ENCODE measurements around the gene NR3C2. TPM values are rescaled to one million over a fixed set of nuclear protein-coding genes. Genes with fewer than 3 reads are reported as not detected.

Gene NR3C2
- total RNA-seq: 100 to 1,000 TPM in 3 of 4 donors, 10 to 100 TPM in 1; 33.0 to 128 (median 118) TPM

- Histone ChIP-seq H3K27ac (peak within 1 kb of the TSS; percentile 95 to 98 (median 95)), H3K9me3 (no peaks in the 10 kb centered on the region), H3K4me3 (peak within 1 kb of the TSS; percentile 70 to 97 (median 91)), H3K4me1 (peaks cover 0 to 16% (median 7%) of the 10 kb centered on the region in 4 donors), H3K36me3 (no peaks in the 10 kb centered on the region), H3K27me3 (no peaks in the 10 kb centered on the region)
- DNase-seq: peak; percentile 98 to 100 (median 99)
- peak; percentile 100 for TF ChIP-seq POLR2A (IDR thresholded peaks at IDR 0.05)
- no peak for TF ChIP-seq CTCF (IDR thresholded peaks at IDR 0.05)
Measured at GRCh38 chr4:148441986-148442831, at the start of gene NR3C2. Gene NR3C2, minus strand, starts transcription at chr4:148442414.

- DNase-seq: no peak
- H3K4me1 ChIP-seq: no peaks in the 10 kb centered on the region
- TF ChIP-seq CTCF (IDR thresholded peaks at IDR 0.05) (no peak), POLR2A (IDR thresholded peaks at IDR 0.05) (no peak)
Measured at GRCh38 chr4:148487181-148487580, 45.0 kb upstream of the NR3C2 start.

GRCh38 chr4:148481636-148482035, 39.4 kb upstream of the NR3C2 start:
- no peak overlapping the region for H3K27ac ChIP-seq
- TF ChIP-seq POLR2A (IDR thresholded peaks at IDR 0.05) (no peak), CTCF (IDR thresholded peaks at IDR 0.05) (no peak)
- H3K9me3 ChIP-seq: no peaks in the 10 kb centered on the region
- no peak overlapping the region for H3K4me3 ChIP-seq
- no peaks in the 10 kb centered on the region for H3K36me3 ChIP-seq
- DNase-seq: no peak
- no peaks in the 10 kb centered on the region for H3K27me3 ChIP-seq
- no peaks in the 10 kb centered on the region for H3K4me1 ChIP-seq

More at GRCh38 chr4:148487181-148487580, 45.0 kb upstream of the NR3C2 start:
- Histone ChIP-seq H3K36me3 (no peaks in the 10 kb centered on the region), H3K9me3 (no peaks in the 10 kb centered on the region), H3K27ac (no peak overlapping the region), H3K27me3 (no peaks in the 10 kb centered on the region), H3K4me3 (no peak overlapping the region)

GRCh38 chr4:148477276-148477675, 35.1 kb upstream of the NR3C2 start:
- H3K27ac ChIP-seq: no peak overlapping the region
- TF ChIP-seq CTCF (IDR thresholded peaks at IDR 0.05) (no peak), POLR2A (IDR thresholded peaks at IDR 0.05) (no peak)
- no peaks in the 10 kb centered on the region for H3K4me1 ChIP-seq
- no peaks in the 10 kb centered on the region for H3K9me3 ChIP-seq
- no peak for DNase-seq
- H3K36me3 ChIP-seq: no peaks in the 10 kb centered on the region
- H3K27me3 ChIP-seq: no peaks in the 10 kb centered on the region
- H3K4me3 ChIP-seq: no peak overlapping the region

GRCh38 chr4:148469938-148470337, 27.7 kb upstream of the NR3C2 start:
- H3K9me3 ChIP-seq: no peaks in the 10 kb centered on the region
- peak in 2 of 6 experiments; percentile 7 to 35 for TF ChIP-seq CTCF (IDR thresholded peaks at IDR 0.05)
- no peak for TF ChIP-seq POLR2A (IDR thresholded peaks at IDR 0.05)
- H3K27ac ChIP-seq: no peak overlapping the region
- DNase-seq: no peak
- no peaks in the 10 kb centered on the region for H3K27me3 ChIP-seq
- H3K4me1 ChIP-seq: no peaks in the 10 kb centered on the region
- H3K4me3 ChIP-seq: no peak overlapping the region
- H3K36me3 ChIP-seq: no peaks in the 10 kb centered on the region
